ENCODE results near the gene PES1.
"Not testable (repeated sequence)": the region's sequence is repeated elsewhere in the genome, so short reads cannot be mapped to it uniquely, and the experiment has no call there.

Gene PES1

DNA sequence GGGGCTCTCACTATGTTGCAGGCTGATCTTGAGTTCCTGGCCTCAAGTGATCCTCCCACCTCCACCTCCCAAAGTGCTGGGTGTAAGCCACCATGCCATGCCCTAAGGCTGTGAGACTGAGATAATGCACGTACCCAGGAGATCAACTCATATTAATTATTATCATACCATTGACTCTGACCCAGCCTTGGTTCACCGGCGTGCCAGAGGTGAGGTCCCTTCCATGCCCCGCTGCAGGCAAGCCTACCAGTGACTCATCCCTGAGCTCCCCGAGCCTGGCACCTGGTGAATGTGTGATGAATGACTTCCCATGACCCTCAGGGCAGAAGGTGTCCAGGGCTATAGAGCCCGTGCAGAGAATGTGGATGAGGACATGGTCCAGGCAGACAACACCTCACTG, 29.3 kb downstream of the PES1 start:
- H3K36me3 Mint-ChIP-seq = no peaks in the 10 kb centered on the region
- DNase-seq (ENCODE audit: low spot score in 2 of 2) (no peak), ATAC-seq (ENCODE audit: low read depth) (no peak)
- H3K4me3 Mint-ChIP-seq = no peak overlapping the region
- peaks cover 3% of the 10 kb centered on the region for H3K4me1 Mint-ChIP-seq
- no peak overlapping the region for H3K27ac Mint-ChIP-seq
- no peaks in the 10 kb centered on the region for H3K9me3 Mint-ChIP-seq
- peaks cover 13% of the 10 kb centered on the region for H3K27me3 Mint-ChIP-seq

- Mint-ChIP-seq H3K27ac (no peak overlapping the region), H3K4me3 (no peak overlapping the region), H3K27me3 (peaks cover 13% of the 10 kb centered on the region), H3K36me3 (no peaks in the 10 kb centered on the region), H3K9me3 (no peaks in the 10 kb centered on the region), H3K4me1 (peaks cover 3% of the 10 kb centered on the region)
- DNase-seq (ENCODE audit: low spot score in 2 of 2) (no peak), ATAC-seq (ENCODE audit: low read depth) (no peak)
These were observed 30.1 kb downstream of the PES1 start for GRCh38 chr22:30561402-30562189.

DNA sequence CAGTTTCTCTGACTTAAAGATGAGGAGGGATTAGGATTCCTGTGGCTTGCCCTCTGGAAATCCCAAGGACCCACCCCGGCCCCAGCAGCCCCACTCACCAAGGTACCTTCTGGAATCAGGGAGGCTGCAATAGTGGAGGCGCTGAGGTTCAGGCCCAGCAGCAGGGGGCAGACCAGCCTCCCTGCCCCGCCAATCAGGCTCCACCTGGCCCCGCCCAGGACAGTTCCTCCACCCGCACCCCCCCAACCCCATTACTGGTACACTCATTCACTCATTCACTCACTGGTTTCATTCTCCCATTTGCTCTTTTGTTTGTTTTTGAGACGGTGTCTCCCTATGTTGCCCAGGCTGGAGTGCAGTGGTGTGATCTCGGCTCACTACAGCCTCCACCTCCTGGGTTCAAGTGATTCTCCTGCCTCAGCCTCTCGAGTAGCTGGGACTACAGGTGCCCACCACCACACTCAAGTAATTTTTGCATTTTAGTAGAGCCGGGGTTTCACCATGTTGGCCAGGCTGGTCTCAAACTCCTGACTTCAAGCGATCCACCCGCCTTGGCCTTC, 31.0 kb downstream of the PES1 start:
- H3K27ac Mint-ChIP-seq = not testable (repeated sequence)

GRCh38 chr22:30559889-30560288, 31.8 kb downstream of the PES1 start:
- ATAC-seq (ENCODE audit: low read depth) (no peak), DNase-seq (ENCODE audit: low spot score in 2 of 2) (no peak)
- no peaks in the 10 kb centered on the region for H3K36me3 Mint-ChIP-seq
- no peaks in the 10 kb centered on the region for H3K9me3 Mint-ChIP-seq
- H3K27ac Mint-ChIP-seq = no peak overlapping the region
- peaks cover 13% of the 10 kb centered on the region for H3K27me3 Mint-ChIP-seq
- H3K4me3 Mint-ChIP-seq = no peak overlapping the region
- H3K4me1 Mint-ChIP-seq = peaks cover 3% of the 10 kb centered on the region

More for the DNA sequence above, 31.0 kb downstream of the PES1 start:
- H3K27me3 Mint-ChIP-seq = peaks cover 13% of the 10 kb centered on the region
- H3K36me3 Mint-ChIP-seq; H3K9me3 Mint-ChIP-seq; H3K4me1 Mint-ChIP-seq; ATAC-seq (ENCODE audit: low read depth); DNase-seq (ENCODE audit: low spot score in 2 of 2); H3K4me3 Mint-ChIP-seq: not testable (repeated sequence)

DNA sequence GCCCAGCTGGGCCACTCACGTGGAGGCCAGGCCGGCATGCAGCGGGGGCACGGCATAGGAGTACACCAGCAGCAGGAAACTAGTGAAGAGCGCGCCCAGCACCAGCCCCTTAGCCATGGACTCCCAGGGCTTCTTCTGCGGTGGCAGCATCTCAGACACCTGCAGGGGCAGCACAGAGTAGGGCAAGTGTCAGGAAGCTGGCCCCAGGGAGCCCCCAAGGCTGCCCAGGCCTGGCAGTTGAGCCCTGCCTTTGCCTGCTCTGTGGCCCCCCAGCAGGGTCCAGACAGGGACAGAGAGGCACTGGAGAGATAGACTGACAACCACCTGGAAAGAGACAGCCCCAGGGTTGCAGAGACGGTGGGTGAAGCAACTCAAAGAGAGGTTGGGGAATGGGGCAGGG, 34.5 kb downstream of the PES1 start:
- ATAC-seq (ENCODE audit: low read depth) = no peak
- no peak for DNase-seq (ENCODE audit: low spot score in 2 of 2)
- Mint-ChIP-seq H3K4me1 (peaks cover 3% of the 10 kb centered on the region), H3K27ac (no peak overlapping the region), H3K27me3 (peaks cover 10% of the 10 kb centered on the region), H3K9me3 (no peaks in the 10 kb centered on the region), H3K36me3 (no peaks in the 10 kb centered on the region), H3K4me3 (no peak overlapping the region)

GRCh38 chr22:30556388-30556787, 35.3 kb downstream of the PES1 start:
- Mint-ChIP-seq H3K27ac (no peak overlapping the region), H3K4me3 (no peak overlapping the region), H3K27me3 (peaks cover 5% of the 10 kb centered on the region), H3K36me3 (no peaks in the 10 kb centered on the region), H3K4me1 (peaks cover 3% of the 10 kb centered on the region), H3K9me3 (no peaks in the 10 kb centered on the region)
- ATAC-seq (ENCODE audit: low read depth) (no peak), DNase-seq (ENCODE audit: low spot score in 2 of 2) (no peak)

DNA sequence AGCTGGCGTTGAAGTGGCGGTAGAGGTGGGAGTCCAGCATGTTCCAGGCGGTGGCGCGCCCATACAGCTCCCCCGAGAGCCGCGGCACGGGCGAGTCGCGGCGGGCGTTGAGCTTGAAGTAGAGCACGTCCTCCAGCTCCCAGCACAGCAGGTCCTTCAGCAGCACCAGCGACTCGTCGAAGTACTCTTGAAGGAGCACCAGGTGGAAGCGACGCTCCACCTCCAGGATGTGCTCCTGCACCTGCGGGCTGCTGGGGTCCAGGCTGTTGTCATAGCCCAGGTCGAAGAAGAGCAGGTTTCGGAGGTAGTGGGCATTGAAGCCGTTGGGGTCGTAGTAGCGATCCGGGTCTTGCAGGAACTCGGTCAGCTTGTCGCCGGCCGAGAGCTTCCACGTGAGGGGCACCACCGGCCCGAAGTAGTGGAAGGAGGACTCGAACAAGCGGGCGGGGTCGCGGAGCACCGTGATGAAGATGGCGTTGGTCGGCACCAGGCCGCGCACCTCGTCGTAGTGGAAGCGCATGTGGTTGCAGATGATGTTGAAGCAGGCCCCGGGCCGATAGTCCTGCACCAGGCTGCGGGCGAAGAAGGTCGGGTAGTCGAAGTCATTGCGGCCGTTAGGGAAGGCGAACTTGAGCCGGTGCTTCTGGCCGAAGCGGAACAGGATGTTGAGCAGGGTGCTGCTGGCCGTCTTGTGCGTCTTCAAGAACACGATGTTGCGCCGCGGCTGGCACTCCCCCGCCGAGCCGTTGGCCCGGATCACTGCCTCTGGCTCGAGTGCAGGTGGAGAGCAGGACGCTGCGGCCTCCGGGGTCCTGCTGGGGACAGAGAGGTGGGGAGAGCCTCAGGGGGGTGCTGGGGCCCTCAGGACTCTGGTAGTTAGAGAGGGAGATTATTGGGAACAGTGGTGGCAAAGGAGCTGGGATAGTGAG, 36.2 kb downstream of the PES1 start:
- Mint-ChIP-seq H3K27ac (no peak overlapping the region), H3K27me3 (no peaks in the 10 kb centered on the region), H3K36me3 (no peaks in the 10 kb centered on the region), H3K9me3 (no peaks in the 10 kb centered on the region), H3K4me3 (no peak overlapping the region), H3K4me1 (no peaks in the 10 kb centered on the region)
- ATAC-seq (ENCODE audit: low read depth) (no peak), DNase-seq (ENCODE audit: low spot score in 2 of 2) (no peak)

DNA sequence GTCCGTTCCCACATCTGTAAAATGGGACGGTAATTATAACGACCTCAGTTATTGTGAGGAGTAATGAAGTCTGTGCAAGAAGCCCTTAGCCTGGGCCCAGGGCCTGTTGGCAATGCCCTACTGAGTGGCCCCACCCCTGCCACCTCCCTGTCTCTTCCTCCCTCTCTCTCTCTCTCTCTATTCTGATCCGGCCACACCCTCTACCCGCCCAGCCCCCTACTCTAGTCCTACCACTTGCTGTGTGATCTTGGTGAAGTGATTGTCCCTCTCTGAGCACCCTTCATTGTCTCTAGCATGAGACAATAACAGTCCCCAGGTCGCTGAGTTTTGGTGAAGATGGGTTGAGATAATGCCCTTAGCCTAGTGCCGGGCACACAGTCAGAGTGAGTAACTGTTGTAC, 37.7 kb downstream of the PES1 start:
- DNase-seq (ENCODE audit: low spot score in 2 of 2) = no peak
- no peaks in the 10 kb centered on the region for H3K4me1 Mint-ChIP-seq
- ATAC-seq (ENCODE audit: low read depth) = no peak
- H3K27ac Mint-ChIP-seq = no peak overlapping the region
- H3K36me3 Mint-ChIP-seq = no peaks in the 10 kb centered on the region
- H3K4me3 Mint-ChIP-seq = no peak overlapping the region
- no peaks in the 10 kb centered on the region for H3K9me3 Mint-ChIP-seq
- peaks cover 3% of the 10 kb centered on the region for H3K27me3 Mint-ChIP-seq

DNA sequence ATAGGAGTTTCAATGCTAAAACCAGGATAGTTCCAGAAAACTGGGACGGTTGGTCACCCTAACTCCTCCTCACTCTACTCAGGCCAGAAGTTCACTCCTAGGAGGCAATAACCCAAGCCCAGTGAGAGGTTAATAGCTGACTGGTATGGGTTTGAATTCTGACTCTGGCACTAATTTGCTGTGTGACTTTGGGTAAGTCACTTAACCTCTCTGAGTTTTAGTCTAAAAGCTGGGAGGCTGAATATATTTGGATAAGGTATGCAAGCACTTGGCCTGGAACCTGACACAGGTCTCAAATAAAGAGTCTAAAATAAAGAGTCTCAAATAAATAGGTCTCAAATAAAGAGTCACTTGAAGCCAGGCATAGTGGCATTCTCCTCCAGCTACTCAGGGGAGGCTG, 39.0 kb downstream of the PES1 start:
- no peaks in the 10 kb centered on the region for H3K36me3 Mint-ChIP-seq
- H3K4me1 Mint-ChIP-seq = no peaks in the 10 kb centered on the region
- ATAC-seq (ENCODE audit: low read depth) (no peak), DNase-seq (ENCODE audit: low spot score in 2 of 2) (no peak)
- peaks cover 7% of the 10 kb centered on the region for H3K27me3 Mint-ChIP-seq
- no peak overlapping the region for H3K4me3 Mint-ChIP-seq
- no peak overlapping the region for H3K27ac Mint-ChIP-seq
- no peaks in the 10 kb centered on the region for H3K9me3 Mint-ChIP-seq

- ATAC-seq (ENCODE audit: low read depth) = not testable (repeated sequence)
These were observed 39.9 kb downstream of the PES1 start for GRCh38 chr22:30551813-30552212.

GRCh38 chr22:30547188-30547587, 44.5 kb downstream of the PES1 start:
- DNase-seq (ENCODE audit: low spot score in 2 of 2) (no peak), ATAC-seq (ENCODE audit: low read depth) (no peak)
- H3K36me3 Mint-ChIP-seq = no peaks in the 10 kb centered on the region
- no peak overlapping the region for H3K4me3 Mint-ChIP-seq
- no peaks in the 10 kb centered on the region for H3K4me1 Mint-ChIP-seq
- H3K27me3 Mint-ChIP-seq = peaks cover 26% of the 10 kb centered on the region
- no peaks in the 10 kb centered on the region for H3K9me3 Mint-ChIP-seq
- H3K27ac Mint-ChIP-seq = no peak overlapping the region

More at GRCh38 chr22:30551813-30552212, 39.9 kb downstream of the PES1 start:
- H3K27me3 Mint-ChIP-seq; H3K4me3 Mint-ChIP-seq; DNase-seq (ENCODE audit: low spot score in 2 of 2); H3K4me1 Mint-ChIP-seq; H3K27ac Mint-ChIP-seq; H3K36me3 Mint-ChIP-seq; H3K9me3 Mint-ChIP-seq: not testable (repeated sequence)

GRCh38 chr22:30546616-30547015, 45.1 kb downstream of the PES1 start, which contains the start of gene SEC14L6:
Gene SEC14L6, minus strand, starts transcription at chr22:30546741. Its CDS starts 59 bp downstream, at chr22:30546682.
- Mint-ChIP-seq H3K4me1 (no peaks in the 10 kb centered on the region), H3K4me3 (no peak within 1 kb of the TSS), H3K9me3 (no peaks in the 10 kb centered on the region), H3K27ac (no peak within 1 kb of the TSS), H3K36me3 (no peaks in the 10 kb centered on the region), H3K27me3 (peaks cover 26% of the 10 kb centered on the region)
- ATAC-seq (ENCODE audit: low read depth) = no peak
- DNase-seq (ENCODE audit: low spot score in 2 of 2) = no peak

GRCh38 chr22:30542811-30543188, 48.9 kb downstream of the PES1 start:
- Mint-ChIP-seq H3K9me3 (no peaks in the 10 kb centered on the region), H3K4me1 (no peaks in the 10 kb centered on the region), H3K27ac (no peak overlapping the region), H3K36me3 (no peaks in the 10 kb centered on the region), H3K27me3 (peaks cover 23% of the 10 kb centered on the region), H3K4me3 (no peak overlapping the region)
- ATAC-seq (ENCODE audit: low read depth) (no peak), DNase-seq (ENCODE audit: low spot score in 2 of 2) (no peak)

Data from memory B cell (primary cell).